A673 (cell line): Measurements from ENCODE around the gene ABI3BP. TPM values are rescaled to one million over a fixed set of nuclear protein-coding genes. Genes with fewer than 3 reads are reported as not detected.

ENCODE experiments used
- BruUV-seq: library from RNA; stranded (reverse); fragments of 400-500 nt; replicated peaks from 2 replicates; lab custom pipeline; 2021; lab: Mats Ljungman, UMichigan
- CTCF ChIA-PET: fragments of 300-600 bp; sonication (Branson Sonifier 250); formaldehyde crosslinking; loops from one replicate; lab custom pipeline; 2022; ENCODE audit warnings: antibody characterized with exemption; lab: Charles Lee
- POLR2A ChIA-PET: fragments of 300-600 bp; sonication (Branson Sonifier 250); formaldehyde crosslinking; loops from one replicate; lab custom pipeline; 2022; ENCODE audit warnings: antibody characterized with exemption; ENCODE audit not compliant: low non-redundant PET; lab: Charles Lee
- DNase-seq: peaks from one replicate; pipeline ENCODE4 v3.0.0-alpha.2; 2015; ENCODE audit warnings: low spot score
- H3K27ac ChIP-seq: fragments of 200-600 bp; sonication (generic); 2 replicates; pipeline ENCODE4 v1.5.1; 2016; ENCODE audit warnings: mixed run types, low read depth, mild to moderate bottlenecking, mixed read lengths, antibody characterized with exemption, low read length; ENCODE audit not compliant: poor library complexity, severe bottlenecking
- H3K27me3 ChIP-seq: fragments of 200-600 bp; sonication (generic); replicated peaks from 2 replicates; pipeline ENCODE4 v1.6.1; 2017; ENCODE audit warnings: mixed run types, low read depth, mild to moderate bottlenecking, mixed read lengths, antibody characterized with exemption, low read length; ENCODE audit not compliant: insufficient read depth, poor library complexity
- H3K36me3 ChIP-seq: fragments of 200-600 bp; sonication (generic); 2 replicates; pipeline ENCODE4 v1.6.1; 2016; ENCODE audit warnings: mixed run types, mild to moderate bottlenecking, mixed read lengths, antibody characterized with exemption, low read length; ENCODE audit not compliant: insufficient read depth, poor library complexity, severe bottlenecking
- H3K4me1 ChIP-seq: fragments of 200-600 bp; sonication (generic); 2 replicates; pipeline ENCODE4 v1.6.1; 2017; ENCODE audit warnings: mixed run types, mild to moderate bottlenecking, mixed read lengths, antibody characterized with exemption, low read length; ENCODE audit not compliant: insufficient read depth, poor library complexity, severe bottlenecking
- H3K4me3 ChIP-seq: fragments of 200-600 bp; sonication (generic); 2 replicates; pipeline ENCODE4 v1.5.1; 2016; ENCODE audit warnings: low read depth, mixed run types, mild to moderate bottlenecking, mixed read lengths, low read length; ENCODE audit not compliant: poor library complexity, severe bottlenecking
- H3K9me3 ChIP-seq: fragments of 200-600 bp; sonication (generic); 2 replicates; pipeline ENCODE4 v1.6.1; 2016; ENCODE audit warnings: mixed run types, low read depth, mild to moderate bottlenecking, mixed read lengths, antibody characterized with exemption, low read length; ENCODE audit not compliant: poor library complexity, severe bottlenecking
- EZH2 ChIP-seq: fragments of 200-600 bp; sonication (generic); IDR thresholded peaks from 2 replicates; pipeline ENCODE4 v1.6.1; 2017; ENCODE audit warnings: borderline replicate concordance, low read depth, mild to moderate bottlenecking, mixed read lengths, antibody characterized with exemption, low read length; ENCODE audit not compliant: poor library complexity, severe bottlenecking
- intact Hi-C: fragments of 100-400 bp; cut with micrococcal nuclease; formaldehyde crosslinking; loops from one replicate; pipeline ENCODE4 v1.10.0; 2022; ENCODE audit not compliant: unreplicated experiment
- total RNA-seq: library from RNA; stranded (reverse); gene quantifications from 2 replicates; pipeline ENCODE4 v1.2.3, GENCODE V29; 2021
- TF ChIP-seq, protein P1 (sequence below): fragments of 300-800, 200-600 bp; sonication (generic); conservative IDR thresholded peaks from 2 replicates; pipeline ENCODE4 v1.5.1; 2017; ENCODE audit warnings: low read depth, mild to moderate bottlenecking, antibody characterized with exemption, low read length, moderate library complexity, mixed read lengths

ABI3BP gene
- total RNA-seq, 1 experiment from 2014 or later, result 5.2 TPM

DNA sequence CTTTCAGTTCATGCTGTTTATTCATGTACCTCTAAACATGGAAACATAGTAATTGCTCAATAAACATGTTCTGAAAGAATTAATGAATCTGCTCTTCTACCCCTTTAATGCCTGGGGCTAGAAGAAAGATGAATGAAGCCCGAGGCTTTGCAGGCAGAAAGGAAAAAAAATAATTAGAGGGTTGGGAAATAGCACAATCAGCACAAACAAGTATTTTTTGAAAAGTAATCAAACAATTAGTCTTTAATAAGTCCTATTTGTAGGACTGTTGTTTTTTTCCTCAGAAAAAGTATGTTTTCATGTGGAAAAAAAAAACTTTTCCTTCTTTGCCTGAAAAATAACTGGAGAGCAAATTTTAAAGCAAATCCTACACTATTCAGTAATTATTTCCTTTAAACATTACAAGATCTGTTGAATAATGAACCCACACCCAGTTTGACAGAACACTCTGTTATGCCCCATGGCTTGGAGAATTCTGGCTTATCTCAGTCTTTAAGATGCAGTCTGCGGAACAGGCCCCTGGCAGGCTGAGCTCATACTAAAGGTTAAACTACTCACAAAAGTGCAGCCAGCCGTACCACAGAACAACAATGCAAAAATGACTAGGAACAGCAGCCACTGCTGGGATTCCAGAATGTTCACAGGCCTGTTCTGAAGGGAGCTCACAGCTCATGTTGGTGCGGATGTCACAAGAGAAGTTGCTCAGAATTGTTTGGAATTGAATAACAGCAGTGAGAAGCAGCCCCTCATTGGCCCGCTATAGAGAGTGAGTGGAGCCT is 79.2 kb downstream of the ABI3BP start:
- no peaks in the 10 kb centered on the region for H3K36me3 ChIP-seq
- BruUV-seq, result no TSS peak
- H3K27ac ChIP-seq, result no peak overlapping the region
- ChIA-PET POLR2A (no interaction called here), CTCF (no interaction called here)
- H3K9me3 ChIP-seq, result no peaks in the 10 kb centered on the region
- intact Hi-C loops, result no loop called here
- H3K4me3 ChIP-seq, result no peak overlapping the region
- H3K27me3 ChIP-seq, result no peaks in the 10 kb centered on the region
- no peak for DNase-seq
- H3K4me1 ChIP-seq, result no peaks in the 10 kb centered on the region
- no peak for TF ChIP-seq EZH2
- TF ChIP-seq, protein P1, sequence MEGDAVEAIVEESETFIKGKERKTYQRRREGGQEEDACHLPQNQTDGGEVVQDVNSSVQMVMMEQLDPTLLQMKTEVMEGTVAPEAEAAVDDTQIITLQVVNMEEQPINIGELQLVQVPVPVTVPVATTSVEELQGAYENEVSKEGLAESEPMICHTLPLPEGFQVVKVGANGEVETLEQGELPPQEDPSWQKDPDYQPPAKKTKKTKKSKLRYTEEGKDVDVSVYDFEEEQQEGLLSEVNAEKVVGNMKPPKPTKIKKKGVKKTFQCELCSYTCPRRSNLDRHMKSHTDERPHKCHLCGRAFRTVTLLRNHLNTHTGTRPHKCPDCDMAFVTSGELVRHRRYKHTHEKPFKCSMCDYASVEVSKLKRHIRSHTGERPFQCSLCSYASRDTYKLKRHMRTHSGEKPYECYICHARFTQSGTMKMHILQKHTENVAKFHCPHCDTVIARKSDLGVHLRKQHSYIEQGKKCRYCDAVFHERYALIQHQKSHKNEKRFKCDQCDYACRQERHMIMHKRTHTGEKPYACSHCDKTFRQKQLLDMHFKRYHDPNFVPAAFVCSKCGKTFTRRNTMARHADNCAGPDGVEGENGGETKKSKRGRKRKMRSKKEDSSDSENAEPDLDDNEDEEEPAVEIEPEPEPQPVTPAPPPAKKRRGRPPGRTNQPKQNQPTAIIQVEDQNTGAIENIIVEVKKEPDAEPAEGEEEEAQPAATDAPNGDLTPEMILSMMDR, result no peak

DNA sequence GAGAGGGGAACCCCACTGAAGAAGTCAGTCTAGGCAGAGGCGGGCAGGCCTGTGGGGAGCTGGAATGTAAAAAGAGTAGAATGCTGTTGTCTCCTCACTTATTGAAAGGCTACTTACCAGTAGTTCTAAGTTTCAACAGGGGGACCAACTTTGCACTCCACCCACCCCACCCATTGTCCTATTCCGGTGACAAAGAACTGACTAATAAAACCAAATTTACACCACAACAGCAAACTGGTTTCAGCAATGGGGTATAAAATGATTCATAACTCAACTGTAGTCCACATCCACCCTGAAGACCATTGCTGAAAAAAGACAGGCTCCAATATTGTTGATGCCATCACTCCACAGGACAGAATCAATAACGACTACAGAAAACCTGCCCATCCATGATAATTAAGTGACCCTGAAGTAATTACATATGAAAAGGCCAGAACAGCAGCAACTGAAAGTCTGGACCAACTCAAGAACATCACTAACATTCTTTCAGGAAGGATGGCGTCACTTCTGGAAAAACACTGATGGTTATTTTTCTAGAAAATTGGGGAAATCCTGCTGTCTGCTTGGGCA is 80.2 kb downstream of the ABI3BP start:
- no peak for DNase-seq
- Histone ChIP-seq H3K4me3 (no peak overlapping the region), H3K27me3 (no peaks in the 10 kb centered on the region), H3K4me1 (no peaks in the 10 kb centered on the region), H3K9me3 (no peaks in the 10 kb centered on the region), H3K36me3 (no peaks in the 10 kb centered on the region), H3K27ac (no peak overlapping the region)
- CTCF ChIA-PET, result no interaction called here
- no TSS peak for BruUV-seq
- TF ChIP-seq, protein P1, result no peak
- TF ChIP-seq EZH2, result no peak
- intact Hi-C loops, result no loop called here
- POLR2A ChIA-PET, result no interaction called here

- Histone ChIP-seq H3K4me1 (no peaks in the 10 kb centered on the region), H3K9me3 (no peaks in the 10 kb centered on the region), H3K27me3 (no peaks in the 10 kb centered on the region), H3K36me3 (no peaks in the 10 kb centered on the region), H3K4me3 (no peak overlapping the region), H3K27ac (no peak overlapping the region)
- ChIA-PET CTCF (no interaction called here), POLR2A (no interaction called here)
- BruUV-seq, result no TSS peak
- intact Hi-C loops, result no loop called here
- no peak for DNase-seq
- TF ChIP-seq, protein P1, result no peak
- TF ChIP-seq EZH2, result no peak
These were observed 80.7 kb downstream of the ABI3BP start for GRCh38 chr3:100912571-100912970.
